Glutamatergic neuron (in vitro differentiated cells): ENCODE data around the gene RAB17. TPM values are rescaled to one million over a fixed set of nuclear protein-coding genes. Genes with fewer than 3 reads are reported as not detected.
"Not testable (repeated sequence)": the region's sequence is repeated elsewhere in the genome, so short reads cannot be mapped to it uniquely, and the experiment has no call there.

Experiments
- DNase-seq: peaks from one replicate; pipeline ENCODE4 v3.0.0; 2022
- H3K27ac Mint-ChIP-seq: one replicate; pipeline ENCODE4 v1.8.0; 2020; ENCODE audit warnings: mild to moderate bottlenecking, mixed read lengths, inconsistent platforms; ENCODE audit not compliant: unreplicated experiment
- H3K27me3 Mint-ChIP-seq: one replicate; pipeline ENCODE4 v1.8.0; 2020; ENCODE audit warnings: mild to moderate bottlenecking, moderate library complexity, mixed read lengths, inconsistent platforms; ENCODE audit not compliant: unreplicated experiment
- H3K36me3 Mint-ChIP-seq: one replicate; pipeline ENCODE4 v1.8.0; 2020; ENCODE audit warnings: mild to moderate bottlenecking, mixed read lengths, inconsistent platforms; ENCODE audit not compliant: unreplicated experiment
- H3K4me1 Mint-ChIP-seq: one replicate; pipeline ENCODE4 v1.8.0; 2020; ENCODE audit warnings: mild to moderate bottlenecking, low read depth, mixed read lengths, inconsistent platforms; ENCODE audit not compliant: unreplicated experiment
- H3K4me3 Mint-ChIP-seq: one replicate; pipeline ENCODE4 v1.8.0; 2020; ENCODE audit warnings: mild to moderate bottlenecking, mixed read lengths, inconsistent platforms; ENCODE audit not compliant: unreplicated experiment
- H3K9me3 Mint-ChIP-seq: one replicate; pipeline ENCODE4 v1.8.0; 2020; ENCODE audit warnings: mild to moderate bottlenecking, moderate library complexity, mixed read lengths, inconsistent platforms; ENCODE audit not compliant: unreplicated experiment
- CTCF ChIP-seq: fragments of 200-600 bp; sonication (generic); IDR thresholded peaks from one replicate; pipeline ENCODE4 v1.5.0; 2021; ENCODE audit not compliant: partially characterized antibody, unreplicated experiment
- total RNA-seq: library from RNA; stranded (reverse); fragmentation: NEBNext Ultra II Directional; extraction: Animal tissue kit (Norgen Biotek cat#: 25700); gene quantifications from one replicate; pipeline ENCODE4 v1.2.1, GENCODE V29; 2021; ENCODE audit not compliant: unreplicated experiment

RAB17 gene
- total RNA-seq, 1 donor from 2014 or later: not detected

DNA sequence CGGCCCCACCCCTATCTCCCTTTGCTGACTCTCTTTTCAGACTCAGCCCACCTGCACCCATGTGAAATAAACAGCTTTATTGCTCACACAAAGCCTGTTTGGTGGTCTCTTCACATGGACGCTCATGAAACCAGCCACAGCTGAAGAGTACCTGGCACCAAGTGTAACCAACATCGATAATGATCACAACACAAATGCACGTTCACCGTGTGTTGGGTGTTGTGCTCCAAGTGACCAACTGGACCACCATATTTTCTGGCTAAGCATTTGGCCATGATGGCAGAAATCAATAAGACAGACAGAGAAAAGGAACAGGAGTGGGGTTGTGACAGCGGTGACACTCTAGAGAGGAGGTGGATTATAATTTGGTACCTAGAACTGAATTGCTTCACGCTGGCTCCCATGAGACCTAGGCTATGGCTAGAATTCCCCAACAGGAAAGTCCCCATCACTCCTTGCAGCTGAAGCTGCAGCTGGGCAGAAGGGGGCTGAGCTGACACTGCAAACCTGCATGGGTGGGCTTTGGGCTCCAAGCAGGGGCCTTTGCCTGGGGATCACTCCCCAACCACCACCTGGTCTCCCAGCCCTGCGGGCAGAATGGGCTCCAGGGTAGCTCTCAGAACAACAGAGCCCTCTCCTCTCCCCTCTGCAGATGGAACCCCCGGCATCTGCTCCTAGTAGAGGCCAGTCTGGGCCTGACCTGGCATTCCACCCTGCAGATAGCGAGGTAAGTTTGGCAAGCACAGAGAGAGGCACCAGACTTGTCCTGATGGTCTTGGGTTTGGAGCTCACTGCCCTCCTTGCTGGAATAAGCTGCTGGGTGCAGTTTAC, 22.2 kb upstream of the RAB17 start:
- Mint-ChIP-seq H3K4me3 (no peak overlapping the region), H3K9me3 (peaks cover 7% of the 10 kb centered on the region), H3K27ac (no peak overlapping the region), H3K27me3 (peaks cover 7% of the 10 kb centered on the region), H3K36me3 (peaks cover 15% of the 10 kb centered on the region), H3K4me1 (peaks cover 13% of the 10 kb centered on the region)
- no peak for TF ChIP-seq CTCF
- DNase-seq: no peak

DNA sequence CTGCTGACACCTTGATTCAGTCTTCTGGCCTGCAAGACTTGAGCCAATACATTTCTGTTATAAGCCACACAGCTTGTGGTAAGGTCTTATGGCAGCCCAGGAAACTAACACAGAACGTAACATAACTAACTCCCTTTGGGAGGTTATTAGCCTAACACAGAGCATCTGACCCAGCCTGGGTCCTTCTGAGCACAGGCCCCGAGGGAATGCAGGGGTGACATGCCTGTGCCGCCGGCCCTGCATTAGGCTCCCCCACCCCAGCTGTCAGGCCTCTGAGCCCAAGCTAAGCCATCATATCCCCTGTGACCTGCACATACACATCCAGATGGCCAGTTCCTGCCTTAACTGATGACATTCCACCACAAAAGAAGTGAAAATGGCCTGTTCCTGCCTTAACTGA, 16.0 kb upstream of the RAB17 start:
- not testable (repeated sequence) for H3K27ac Mint-ChIP-seq, H3K4me1 Mint-ChIP-seq, H3K4me3 Mint-ChIP-seq
- Mint-ChIP-seq H3K27me3 (peaks cover 10% of the 10 kb centered on the region), H3K36me3 (peaks cover 24% of the 10 kb centered on the region), H3K9me3 (peaks cover 14% of the 10 kb centered on the region)
- peak; percentile 52 for DNase-seq

DNA sequence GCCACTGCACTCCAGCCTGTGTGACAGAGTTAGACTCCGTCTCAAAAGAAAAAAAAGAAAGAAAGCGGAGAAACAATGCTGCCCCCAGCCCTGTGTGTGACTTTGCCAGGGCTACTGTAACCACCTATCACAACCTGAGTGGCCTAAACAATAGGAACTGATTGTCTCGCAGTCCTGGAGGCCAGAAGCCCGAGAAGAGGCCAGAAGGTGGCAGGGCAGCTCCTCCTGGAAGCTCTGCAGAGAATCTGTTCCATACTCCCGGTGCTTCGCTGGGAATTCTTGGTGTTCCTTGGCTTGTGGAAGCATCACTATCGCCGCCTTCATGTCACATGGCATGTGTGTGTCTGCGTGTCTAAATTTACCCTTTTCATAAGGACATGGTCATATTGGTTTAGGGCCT, 14.4 kb upstream of the RAB17 start:
- no peak for TF ChIP-seq CTCF
- H3K36me3 Mint-ChIP-seq: peaks cover 24% of the 10 kb centered on the region
- peaks cover 7% of the 10 kb centered on the region for H3K4me1 Mint-ChIP-seq
- peaks cover 10% of the 10 kb centered on the region for H3K27me3 Mint-ChIP-seq
- DNase-seq: no peak
- H3K9me3 Mint-ChIP-seq: peaks cover 14% of the 10 kb centered on the region
- H3K27ac Mint-ChIP-seq: no peak overlapping the region
- H3K4me3 Mint-ChIP-seq: no peak overlapping the region

DNA sequence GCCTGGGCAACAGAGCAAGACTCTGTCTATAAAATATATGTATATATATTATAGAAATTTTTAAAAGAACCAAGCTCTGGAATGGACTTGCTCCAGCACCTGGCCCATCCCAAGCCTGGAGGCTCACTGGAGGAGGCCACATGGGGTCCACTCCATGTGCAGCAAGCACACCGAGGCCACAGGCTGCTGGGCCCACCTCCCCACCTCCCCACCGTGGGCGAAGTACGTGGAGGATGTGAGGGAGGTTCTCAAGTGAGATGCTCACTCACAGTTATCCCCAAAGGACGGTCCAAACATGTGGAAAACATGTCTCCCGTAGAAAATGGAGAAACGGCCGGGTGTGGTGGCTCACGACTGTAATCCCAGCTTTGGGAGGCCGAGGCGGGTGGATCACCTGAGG, 13.9 kb upstream of the RAB17 start:
- peaks cover 18% of the 10 kb centered on the region for H3K36me3 Mint-ChIP-seq

DNA sequence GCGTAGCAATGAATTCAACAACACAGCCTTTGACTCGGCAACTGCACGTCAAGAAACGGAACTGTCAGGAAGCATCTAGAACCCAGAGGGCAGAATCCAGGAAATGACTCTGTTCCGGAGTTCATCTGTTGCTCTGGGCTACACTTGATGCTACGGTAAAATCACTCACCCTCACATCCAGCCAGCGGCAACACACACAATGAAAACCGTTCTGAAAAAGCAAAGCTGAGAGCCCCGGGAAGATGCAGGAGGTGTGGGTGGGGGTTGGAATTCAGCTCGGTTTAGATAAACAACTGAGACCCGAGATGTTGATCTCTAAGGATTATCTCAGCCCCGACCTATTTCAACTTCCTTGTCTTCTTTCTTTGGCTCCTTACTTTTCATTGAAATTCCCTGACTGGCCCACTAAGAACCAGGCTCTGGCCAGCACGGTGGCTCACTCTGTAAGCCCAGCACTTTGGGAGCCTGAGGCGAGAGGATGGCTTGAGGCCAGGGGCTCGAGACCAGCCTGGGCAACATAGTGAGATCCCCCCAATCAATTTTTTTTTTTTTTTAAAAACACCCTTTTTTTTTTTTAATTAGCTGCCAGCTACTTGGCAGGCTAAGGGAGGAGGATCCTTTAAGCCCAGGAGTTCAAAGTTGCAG, 13.3 kb upstream of the RAB17 start:
- H3K4me1 Mint-ChIP-seq: peaks cover 7% of the 10 kb centered on the region

More for the DNA sequence above, 13.9 kb upstream of the RAB17 start:
- Mint-ChIP-seq H3K9me3 (peaks cover 12% of the 10 kb centered on the region), H3K27me3 (peaks cover 7% of the 10 kb centered on the region), H3K4me1 (peaks cover 7% of the 10 kb centered on the region), H3K27ac (no peak overlapping the region), H3K4me3 (no peak overlapping the region)
- no peak for TF ChIP-seq CTCF
- DNase-seq: no peak

More for the DNA sequence above, 13.3 kb upstream of the RAB17 start:
- no peak for TF ChIP-seq CTCF
- DNase-seq: no peak
- H3K36me3 Mint-ChIP-seq: peaks cover 18% of the 10 kb centered on the region
- no peak overlapping the region for H3K4me3 Mint-ChIP-seq
- H3K27ac Mint-ChIP-seq: no peak overlapping the region
- peaks cover 12% of the 10 kb centered on the region for H3K9me3 Mint-ChIP-seq
- H3K27me3 Mint-ChIP-seq: peaks cover 7% of the 10 kb centered on the region
